CD4-positive, CD25-positive, alpha-beta regulatory T cell (primary cell): ENCODE data around the gene NMRK2. TPM values are rescaled to one million over a fixed set of nuclear protein-coding genes. Genes with fewer than 3 reads are reported as not detected.

Source experiments
- ATAC-seq, 2 donors: fragments of 150-1000 bp; cut with Tn5 transposase; one replicate each; pipeline ENCODE4 v1.10.0; 2021; ENCODE audit warnings: low read depth in 2 of 2, moderate number of reproducible peaks in 2 of 2, moderate library complexity in 1 of 2
- DNase-seq, 3 donors: peaks; one replicate each; pipeline versions ENCODE4 v3.0.0 to v3.0.0-alpha.2; 2012 to 2022; ENCODE audit warnings: mixed read lengths in 1 of 3
- H3K27ac ChIP-seq: one replicate; pipeline ENCODE4 v1.7.0; 2013; ENCODE audit warnings: mild to moderate bottlenecking, low read length; ENCODE audit not compliant: insufficient read depth, poor library complexity, severe bottlenecking
- H3K27me3 ChIP-seq: one replicate; pipeline ENCODE4 v1.7.0; 2013; ENCODE audit warnings: low read length; ENCODE audit not compliant: control insufficient read depth, insufficient read depth
- H3K36me3 ChIP-seq: one replicate; pipeline ENCODE4 v1.7.0; 2013; ENCODE audit warnings: mild to moderate bottlenecking, low read length, moderate library complexity; ENCODE audit not compliant: control insufficient read depth, insufficient read depth
- H3K4me1 ChIP-seq: 2 replicates; pipeline ENCODE4 v1.7.0; 2013; ENCODE audit warnings: mild to moderate bottlenecking, low read length; ENCODE audit not compliant: insufficient read depth, control insufficient read depth, poor library complexity, severe bottlenecking
- H3K4me3 ChIP-seq: one replicate; pipeline ENCODE4 v1.7.0; 2013; ENCODE audit warnings: low read depth, mild to moderate bottlenecking, low read length, moderate library complexity
- H3K9me3 ChIP-seq, 2 experiments: 1 replicate in 1 of 2; 2 replicates in 1 of 2; pipeline ENCODE4 v1.7.0; 2013; ENCODE audit warnings: low read length in 2 of 2, mild to moderate bottlenecking in 1 of 2, moderate library complexity in 1 of 2; ENCODE audit not compliant: control insufficient read depth in 2 of 2
- H3K27ac Mint-ChIP-seq, 3 donors: one replicate each; pipeline ENCODE4 v1.8.0; 2020 to 2022; ENCODE audit warnings: mild to moderate bottlenecking in 3 of 3, mixed read lengths in 3 of 3, moderate library complexity in 2 of 3
- H3K27me3 Mint-ChIP-seq: one replicate; pipeline ENCODE4 v1.8.0; 2022; ENCODE audit warnings: mild to moderate bottlenecking, mixed read lengths
- H3K36me3 Mint-ChIP-seq: one replicate; pipeline ENCODE4 v1.8.0; 2020; ENCODE audit warnings: mixed read lengths
- H3K4me1 Mint-ChIP-seq, 4 donors: one replicate each; pipeline ENCODE4 v1.8.0; 2020 to 2022; ENCODE audit warnings: mixed read lengths in 4 of 4, mild to moderate bottlenecking in 1 of 4
- H3K4me3 Mint-ChIP-seq, 4 donors: one replicate each; pipeline ENCODE4 v1.8.0; 2020 to 2022; ENCODE audit warnings: mild to moderate bottlenecking in 4 of 4, mixed read lengths in 4 of 4, moderate library complexity in 3 of 4
- H3K9me3 Mint-ChIP-seq, 7 donors: one replicate each; pipeline ENCODE4 v1.8.0; 2020 to 2022; ENCODE audit warnings: mixed read lengths in 7 of 7, mild to moderate bottlenecking in 3 of 7, moderate library complexity in 2 of 7
- polyA plus RNA-seq, 4 donors: library from polyadenylated mRNA; unstranded; fragments of 300-500 nt; fragmentation: Illumina TruSeq; gene quantifications; one replicate each; pipeline ENCODE4 v1.2.3, GENCODE V29; 2021
- total RNA-seq: library from RNA; stranded (reverse); gene quantifications from one replicate; pipeline ENCODE4 v1.2.3, GENCODE V29; 2022

The NMRK2 gene
- total and polyA plus RNA-seq, 5 donors from 2014 or later, result not detected

DNA sequence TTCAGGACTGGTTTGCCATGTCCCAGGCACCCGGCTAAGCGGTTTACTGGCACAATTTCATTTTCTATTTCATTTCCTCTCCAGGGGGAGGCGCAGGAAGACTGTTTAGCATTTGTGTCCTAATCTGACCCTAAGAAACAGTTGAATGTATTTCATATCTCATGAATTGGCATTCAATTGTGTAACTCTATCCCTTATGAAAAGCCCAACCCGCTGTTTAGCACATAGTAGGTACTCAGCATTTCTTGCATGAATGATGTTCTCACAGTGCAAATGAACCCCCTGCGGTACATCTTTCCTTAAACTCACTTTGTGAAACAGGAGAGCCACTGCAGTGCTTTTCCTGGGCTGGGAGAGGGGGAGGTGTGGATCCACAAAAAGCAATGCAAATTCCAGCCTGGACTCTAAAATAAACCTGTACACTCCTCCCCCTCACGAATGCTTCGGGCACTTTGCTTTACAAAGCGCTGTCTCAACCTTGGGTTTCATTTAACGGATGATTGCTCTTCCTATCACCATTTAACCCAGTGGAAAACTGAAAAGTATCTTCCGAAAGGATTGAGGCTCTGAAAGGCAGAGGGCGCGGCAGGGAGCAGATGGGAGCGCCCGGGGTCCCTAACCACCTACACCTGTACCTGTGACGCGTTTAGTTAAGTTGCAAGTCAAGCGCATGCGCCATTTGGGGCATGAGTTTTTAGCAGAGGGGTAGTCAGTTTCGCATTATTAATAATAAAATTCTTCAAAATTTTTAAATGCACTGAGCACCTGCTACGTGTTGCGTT is 53.6 kb downstream of the NMRK2 start:
- Mint-ChIP-seq H3K4me1 (peaks cover 20 to 60% (median 36%) of the 10 kb centered on the region in 4 donors), H3K4me3 (peak overlapping the region; percentile 97 to 98 (median 98)), H3K9me3 (peaks cover 0 to 2% (median 0%) of the 10 kb centered on the region in 7 donors), H3K27me3 (peaks cover 13% of the 10 kb centered on the region), H3K27ac (peak overlapping the region; percentile 53 to 98 (median 90)), H3K36me3 (peaks cover 22% of the 10 kb centered on the region)
- ATAC-seq, result peak in 1 of 2 donors; percentile 9
- peak overlapping the region; percentile 91 for H3K4me3 ChIP-seq
- H3K4me1 ChIP-seq, result peaks cover 53% of the 10 kb centered on the region
- H3K27ac ChIP-seq, result peak overlapping the region; percentile 71
- peaks cover 28% of the 10 kb centered on the region for H3K36me3 ChIP-seq
- no peaks in the 10 kb centered on the region for H3K9me3 ChIP-seq
- H3K27me3 ChIP-seq, result no peaks in the 10 kb centered on the region
- peak; percentile 43 to 86 (median 75) for DNase-seq

DNA sequence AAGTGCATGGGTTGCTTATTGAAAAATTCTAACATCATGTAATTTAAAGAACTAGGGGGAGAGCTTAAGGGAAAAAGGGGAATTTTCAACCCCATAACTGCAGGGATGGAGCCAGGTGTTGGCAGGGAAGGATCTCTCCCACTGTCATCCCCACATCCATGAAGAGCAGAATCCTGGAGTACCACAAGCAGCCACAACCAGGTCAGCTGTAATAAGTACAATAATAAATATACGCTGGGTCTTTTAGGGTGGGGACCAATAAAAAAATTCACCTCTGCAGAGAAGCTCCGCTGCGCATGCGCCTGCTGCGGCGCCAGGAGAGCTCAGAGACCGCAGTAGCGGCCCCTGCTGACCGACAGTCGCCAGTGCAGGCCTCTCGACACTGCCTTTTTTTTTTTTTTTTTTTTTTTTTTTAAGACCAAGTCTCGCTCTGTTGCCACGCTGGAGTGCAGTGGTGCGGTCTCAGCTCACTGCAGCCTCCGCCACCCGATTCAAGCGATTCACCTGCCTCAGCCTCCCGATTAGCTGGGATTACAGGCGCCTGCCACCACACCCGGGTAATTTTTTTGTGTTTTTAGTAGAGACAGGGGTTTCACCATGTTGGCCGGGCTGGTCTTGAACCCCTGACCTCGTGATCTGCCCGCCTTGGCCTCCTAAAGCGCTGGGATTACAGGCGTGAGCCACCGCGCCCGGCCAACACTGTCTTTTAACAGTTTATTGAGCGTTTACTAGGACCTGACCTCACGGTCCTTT is 54.9 kb downstream of the NMRK2 start:
- Mint-ChIP-seq H3K9me3 (peaks cover 0 to 2% (median 0%) of the 10 kb centered on the region in 7 donors), H3K4me1 (peaks cover 20 to 55% (median 36%) of the 10 kb centered on the region in 4 donors), H3K36me3 (peaks cover 18% of the 10 kb centered on the region), H3K27ac (peak overlapping the region; percentile 56 to 98 (median 65)), H3K27me3 (peaks cover 13% of the 10 kb centered on the region), H3K4me3 (peak overlapping the region; percentile 97 to 98 (median 98))
- Histone ChIP-seq H3K4me3 (peak overlapping the region; percentile 91), H3K36me3 (peaks cover 14% of the 10 kb centered on the region), H3K4me1 (peaks cover 42% of the 10 kb centered on the region), H3K27ac (peak overlapping the region; percentile 71), H3K9me3 (no peaks in the 10 kb centered on the region), H3K27me3 (no peaks in the 10 kb centered on the region)
- peak; percentile 54 to 56 for ATAC-seq
- DNase-seq, result peak; percentile 84 to 92 (median 91)

DNA sequence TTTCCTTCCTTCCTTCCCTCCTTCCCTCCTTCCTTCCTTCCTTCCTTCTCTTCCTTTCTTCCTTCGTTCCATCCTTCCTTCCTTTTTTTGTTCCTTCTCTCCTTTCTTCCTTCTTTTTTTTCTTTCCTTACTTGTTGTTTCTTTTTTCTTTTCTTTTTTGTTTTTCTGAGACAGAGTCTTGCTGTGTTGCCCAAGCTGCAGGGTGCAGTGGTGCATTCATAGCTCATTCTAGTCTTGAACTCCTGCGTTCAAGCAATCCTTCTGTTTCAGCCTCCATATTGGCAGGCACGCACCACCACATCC is 57.9 kb downstream of the NMRK2 start:
- H3K4me1 Mint-ChIP-seq, result peaks cover 15 to 28% (median 16%) of the 10 kb centered on the region in 4 donors
- Histone ChIP-seq H3K27me3 (no peaks in the 10 kb centered on the region), H3K27ac (no peak overlapping the region), H3K4me3 (no peak overlapping the region), H3K36me3 (no peaks in the 10 kb centered on the region), H3K9me3 (no peaks in the 10 kb centered on the region), H3K4me1 (peaks cover 19% of the 10 kb centered on the region)
- H3K27ac Mint-ChIP-seq, result no peak overlapping the region
- H3K36me3 Mint-ChIP-seq, result no peaks in the 10 kb centered on the region
- H3K4me3 Mint-ChIP-seq, result peak overlapping the region in 2 of 4 donors; percentile 21 to 92
- no peaks in the 10 kb centered on the region for H3K9me3 Mint-ChIP-seq
- no peak for DNase-seq
- ATAC-seq, result no peak
- H3K27me3 Mint-ChIP-seq, result peaks cover 7% of the 10 kb centered on the region

Other genes starting within 250 kb of the NMRK2 start
- gene PIP5K1C, start 232.6 kb upstream of the NMRK2 start, total RNA-seq, result 28.1 TPM
- gene PIP5K1C, start 232.6 kb upstream of the NMRK2 start, polyA plus RNA-seq, result 1 to 10 TPM; 3.8 to 5.7 (median 4.2) TPM
- gene TJP3, start 224.7 kb upstream of the NMRK2 start, total RNA-seq, result 20.6 TPM
- gene TJP3, start 224.7 kb upstream of the NMRK2 start, polyA plus RNA-seq, result 10 to 100 TPM; 22.9 to 34.4 (median 29.9) TPM
- gene APBA3, start 171.4 kb upstream of the NMRK2 start, total RNA-seq, result 81.0 TPM
- gene APBA3, start 171.4 kb upstream of the NMRK2 start, polyA plus RNA-seq, result 10 to 100 TPM; 35.0 to 50.2 (median 44.2) TPM
- gene MRPL54, start 170.4 kb upstream of the NMRK2 start, total RNA-seq, result 98.0 TPM
- 100 to 1,000 TPM; 143 to 208 (median 177) TPM for gene MRPL54, start 170.4 kb upstream of the NMRK2 start, polyA plus RNA-seq
- gene RAX2, start 160.8 kb upstream of the NMRK2 start, total RNA-seq, result not detected
- gene RAX2, start 160.8 kb upstream of the NMRK2 start, polyA plus RNA-seq, result under 1 TPM in 2 of 4 donors, not detected in 2; 0.08 to 0.09 TPM
- 1.4 TPM for gene MATK, start 146.7 kb upstream of the NMRK2 start, total RNA-seq
- gene MATK, start 146.7 kb upstream of the NMRK2 start, polyA plus RNA-seq, result 1 to 10 TPM; 1.4 to 4.7 (median 2.3) TPM
- not detected for gene ZFR2, start 64.0 kb upstream of the NMRK2 start, total RNA-seq
- 1 to 10 TPM in 1 of 4 donors, under 1 TPM in 3; 0.06 to 1.3 (median 0.57) TPM for gene ZFR2, start 64.0 kb upstream of the NMRK2 start, polyA plus RNA-seq
- not detected for gene ATCAY, start 52.4 kb upstream of the NMRK2 start, total RNA-seq
- gene ATCAY, start 52.4 kb upstream of the NMRK2 start, polyA plus RNA-seq, result not detected
- gene DAPK3, start 38.0 kb downstream of the NMRK2 start, total RNA-seq, result 42.3 TPM
- gene DAPK3, start 38.0 kb downstream of the NMRK2 start, polyA plus RNA-seq, result 10 to 100 TPM; 20.7 to 31.3 (median 24.6) TPM
- gene EEF2, start 52.4 kb downstream of the NMRK2 start, total RNA-seq, result 2,369 TPM
- gene EEF2, start 52.4 kb downstream of the NMRK2 start, polyA plus RNA-seq, result 100 to 1,000 TPM; 564 to 602 (median 587) TPM
- gene PIAS4, start 74.7 kb downstream of the NMRK2 start, total RNA-seq, result 25.4 TPM
- 10 to 100 TPM in 1 of 4 donors, 1 to 10 TPM in 3; 4.1 to 10.4 (median 4.4) TPM for gene PIAS4, start 74.7 kb downstream of the NMRK2 start, polyA plus RNA-seq
- 50.5 TPM for gene ZBTB7A, start 133.8 kb downstream of the NMRK2 start, total RNA-seq
- gene ZBTB7A, start 133.8 kb downstream of the NMRK2 start, polyA plus RNA-seq, result 10 to 100 TPM; 19.6 to 30.4 (median 23.7) TPM
- 98.2 TPM for gene MAP2K2, start 191.1 kb downstream of the NMRK2 start, total RNA-seq
- 10 to 100 TPM; 38.5 to 70.2 (median 56.6) TPM for gene MAP2K2, start 191.1 kb downstream of the NMRK2 start, polyA plus RNA-seq
- gene CREB3L3, start 220.6 kb downstream of the NMRK2 start, total RNA-seq, result not detected
- under 1 TPM in 1 of 4 donors, not detected in 3; 0.07 TPM for gene CREB3L3, start 220.6 kb downstream of the NMRK2 start, polyA plus RNA-seq
- 34.2 TPM for gene SIRT6, start 249.5 kb downstream of the NMRK2 start, total RNA-seq
- gene SIRT6, start 249.5 kb downstream of the NMRK2 start, polyA plus RNA-seq, result 1 to 10 TPM; 1.7 to 4.4 (median 3.1) TPM
- 1.5 TPM for gene ANKRD24, start 249.6 kb downstream of the NMRK2 start, total RNA-seq
- under 1 TPM in 3 of 4 donors, not detected in 1; 0.12 to 0.53 (median 0.26) TPM for gene ANKRD24, start 249.6 kb downstream of the NMRK2 start, polyA plus RNA-seq